ENCODE measurements around the gene PPP2R1A. TPM values are rescaled to one million over a fixed set of nuclear protein-coding genes. Genes with fewer than 3 reads are reported as not detected.

PPP2R1A gene
- total RNA-seq, 6 experiments from 2014 or later, result 59.4 to 93.0 (median 82.4) TPM

GRCh38 chr19:52237197-52237596 is 47.3 kb downstream of the PPP2R1A start:
- no peaks in the 10 kb centered on the region for H3K36me3 ChIP-seq
- 44% methylated on average over 2 of the region's 2 CpGs for WGBS (ENCODE audit: insufficient coverage, low coverage, low lambda C conversion rate, missing lambda C conversion rate)
- no peaks in the 10 kb centered on the region for H3K27me3 ChIP-seq
- no peak for TF ChIP-seq CTCF (IDR thresholded peaks at IDR 0.05)
- TF ChIP-seq POLR2A (IDR thresholded peaks at IDR 0.05), result no peak
- ATAC-seq, result no peak
- H3K4me3 ChIP-seq, result no peak overlapping the region
- H3K4me1 ChIP-seq, result no peaks in the 10 kb centered on the region
- H3K9me3 ChIP-seq, result no peaks in the 10 kb centered on the region
- no peak overlapping the region for H3K27ac ChIP-seq
- intact Hi-C loops (cut with DNase I), result loop anchor here in 1 of 2 donors (5.0 kb wide), 1 partner anchor 100 kb away; the partner anchor contains the start of gene ZNF616
- DNase-seq, result no peak

GRCh38 chr19:52237771-52238400 is 48.0 kb downstream of the PPP2R1A start:
- DNase-seq (peak in 2 of 3 donors; percentile 32 to 59), ATAC-seq (peak; percentile 88 to 96 (median 92))
- no peaks in the 10 kb centered on the region for H3K36me3 ChIP-seq
- H3K27me3 ChIP-seq, result no peaks in the 10 kb centered on the region
- no peak overlapping the region for H3K27ac ChIP-seq
- 10% methylated on average over 8 of the region's 8 CpGs for WGBS (ENCODE audit: insufficient coverage, low coverage, low lambda C conversion rate, missing lambda C conversion rate)
- H3K4me3 ChIP-seq, result no peak overlapping the region
- H3K4me1 ChIP-seq, result no peaks in the 10 kb centered on the region
- intact Hi-C loops (cut with DNase I), result loop anchor here in 1 of 2 donors (5.0 kb wide), 1 partner anchor 101 kb away; the partner anchor contains the start of gene ZNF616
- peak; percentile 80 to 94 (median 90) for TF ChIP-seq CTCF (IDR thresholded peaks at IDR 0.05)
- TF ChIP-seq POLR2A (IDR thresholded peaks at IDR 0.05), result no peak
- no peaks in the 10 kb centered on the region for H3K9me3 ChIP-seq

- Histone ChIP-seq H3K4me1 (no peaks in the 10 kb centered on the region), H3K36me3 (no peaks in the 10 kb centered on the region), H3K9me3 (no peaks in the 10 kb centered on the region), H3K27me3 (no peaks in the 10 kb centered on the region), H3K27ac (no peak overlapping the region), H3K4me3 (no peak overlapping the region)
- no peak for ATAC-seq
- DNase-seq, result no peak
- TF ChIP-seq CTCF (IDR thresholded peaks at IDR 0.05) (no peak), POLR2A (IDR thresholded peaks at IDR 0.05) (no peak)
- WGBS (ENCODE audit: insufficient coverage, low coverage, low lambda C conversion rate, missing lambda C conversion rate), result 76% methylated on average over 9 of the region's 12 CpGs
- intact Hi-C loops (cut with DNase I), result no loop called here
Measured at GRCh38 chr19:52244021-52244420, 54.2 kb downstream of the PPP2R1A start.

GRCh38 chr19:52248241-52248640 is 58.4 kb downstream of the PPP2R1A start:
- peak; percentile 39 to 79 (median 56) for ATAC-seq
- Histone ChIP-seq H3K36me3 (no peaks in the 10 kb centered on the region), H3K4me3 (no peak overlapping the region), H3K27ac (no peak overlapping the region), H3K27me3 (no peaks in the 10 kb centered on the region), H3K9me3 (no peaks in the 10 kb centered on the region), H3K4me1 (no peaks in the 10 kb centered on the region)
- TF ChIP-seq POLR2A (IDR thresholded peaks at IDR 0.05) (no peak), CTCF (IDR thresholded peaks at IDR 0.05) (peak; percentile 40 to 45 (median 44))
- intact Hi-C loops (cut with DNase I), result no loop called here
- peak in 2 of 3 donors; percentile 43 to 51 for DNase-seq
- 2% methylated on average over 6 of the region's 6 CpGs for WGBS (ENCODE audit: insufficient coverage, low coverage, low lambda C conversion rate, missing lambda C conversion rate)
